ENCODE results near the gene ANGEL2. TPM values are rescaled to one million over a fixed set of nuclear protein-coding genes. Genes with fewer than 3 reads are reported as not detected.

The ANGEL2 gene
- total RNA-seq, 1 donor from 2014 or later = 16.4 TPM

DNA sequence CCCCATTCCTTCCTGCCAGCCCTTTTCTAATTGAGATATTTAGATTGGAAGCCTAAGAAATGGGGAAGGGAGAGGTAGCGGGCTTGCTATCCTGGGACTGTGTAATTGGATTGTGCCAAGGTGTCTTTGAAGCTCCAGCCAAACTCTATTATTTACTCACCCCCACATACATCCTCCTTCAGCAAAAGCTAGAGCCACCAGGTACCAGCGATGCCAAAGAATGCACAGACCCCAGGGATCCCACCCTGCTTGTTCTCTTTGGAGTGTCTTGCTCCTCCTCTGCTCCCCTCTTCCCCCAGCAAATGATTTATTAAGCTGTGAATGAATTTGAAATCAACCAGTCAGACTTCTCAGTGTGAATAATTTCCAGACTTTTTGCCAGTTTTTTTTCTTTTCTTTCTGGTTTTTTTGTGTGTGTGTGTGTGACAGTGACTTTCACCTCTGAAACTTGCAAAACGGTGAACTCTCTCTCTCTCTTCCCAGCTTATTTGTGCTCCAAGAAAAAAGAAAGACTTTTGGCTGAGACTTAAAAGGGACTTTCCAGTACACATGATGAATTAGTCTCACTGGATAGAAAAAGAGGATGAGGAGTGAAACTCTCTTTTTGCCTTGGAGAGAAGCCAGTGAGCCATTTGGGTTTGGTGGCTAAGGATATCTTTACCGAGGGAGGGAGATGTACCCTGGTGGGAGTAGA, 63.6 kb downstream of the ANGEL2 start:
- TF ChIP-seq, protein P1, sequence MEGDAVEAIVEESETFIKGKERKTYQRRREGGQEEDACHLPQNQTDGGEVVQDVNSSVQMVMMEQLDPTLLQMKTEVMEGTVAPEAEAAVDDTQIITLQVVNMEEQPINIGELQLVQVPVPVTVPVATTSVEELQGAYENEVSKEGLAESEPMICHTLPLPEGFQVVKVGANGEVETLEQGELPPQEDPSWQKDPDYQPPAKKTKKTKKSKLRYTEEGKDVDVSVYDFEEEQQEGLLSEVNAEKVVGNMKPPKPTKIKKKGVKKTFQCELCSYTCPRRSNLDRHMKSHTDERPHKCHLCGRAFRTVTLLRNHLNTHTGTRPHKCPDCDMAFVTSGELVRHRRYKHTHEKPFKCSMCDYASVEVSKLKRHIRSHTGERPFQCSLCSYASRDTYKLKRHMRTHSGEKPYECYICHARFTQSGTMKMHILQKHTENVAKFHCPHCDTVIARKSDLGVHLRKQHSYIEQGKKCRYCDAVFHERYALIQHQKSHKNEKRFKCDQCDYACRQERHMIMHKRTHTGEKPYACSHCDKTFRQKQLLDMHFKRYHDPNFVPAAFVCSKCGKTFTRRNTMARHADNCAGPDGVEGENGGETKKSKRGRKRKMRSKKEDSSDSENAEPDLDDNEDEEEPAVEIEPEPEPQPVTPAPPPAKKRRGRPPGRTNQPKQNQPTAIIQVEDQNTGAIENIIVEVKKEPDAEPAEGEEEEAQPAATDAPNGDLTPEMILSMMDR (IDR thresholded peaks at IDR 0.05; ENCODE audit: borderline replicate concordance) = no peak
- H3K27ac ChIP-seq (replicated peaks) = no peak overlapping the region
- no peaks in the 10 kb centered on the region for H3K36me3 ChIP-seq
- no peaks in the 10 kb centered on the region for H3K9me3 ChIP-seq (replicated peaks)
- peaks cover 73% of the 10 kb centered on the region for H3K27me3 ChIP-seq (ENCODE audit: low read depth)
- H3K4me3 ChIP-seq = peak overlapping the region; percentile 75
- DNase-seq = no peak
- peaks cover 26% of the 10 kb centered on the region for H3K4me1 ChIP-seq
- intact Hi-C loops (cut with micrococcal nuclease) = no loop called here

DNA sequence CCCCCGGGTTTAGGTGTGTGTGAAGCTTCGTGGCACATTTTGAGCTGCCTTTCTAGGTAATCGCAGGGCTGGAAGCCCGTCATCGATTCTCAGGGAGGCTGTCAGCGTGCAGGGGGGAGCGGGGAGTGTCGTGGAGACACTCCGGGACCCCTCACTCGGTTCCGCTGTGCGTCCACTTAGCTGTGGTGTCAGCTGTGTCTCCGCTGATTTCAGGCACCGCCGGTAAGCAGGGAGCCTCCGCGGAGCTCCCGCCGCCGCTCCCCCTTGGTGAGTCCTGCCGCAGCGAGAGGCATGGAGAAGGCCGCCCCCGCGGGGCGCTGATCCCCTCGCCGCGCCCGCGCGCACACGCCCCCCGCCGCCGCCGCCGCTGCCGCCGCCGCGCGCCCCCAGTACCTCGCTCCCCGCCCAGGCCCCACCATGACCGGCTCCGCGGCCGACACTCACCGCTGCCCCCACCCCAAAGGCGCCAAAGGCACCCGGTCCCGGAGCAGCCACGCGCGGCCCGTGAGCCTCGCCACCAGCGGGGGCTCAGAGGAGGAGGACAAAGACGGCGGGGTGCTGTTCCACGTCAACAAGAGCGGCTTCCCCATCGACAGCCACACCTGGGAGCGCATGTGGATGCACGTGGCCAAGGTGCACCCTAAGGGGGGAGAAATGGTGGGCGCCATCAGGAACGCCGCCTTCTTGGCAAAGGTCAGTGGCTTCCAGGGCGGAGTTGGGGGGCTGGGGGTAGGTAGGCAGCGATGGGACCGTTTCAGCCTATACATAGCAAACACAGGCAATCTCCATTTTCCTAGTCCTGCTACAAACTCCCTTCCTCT, 64.3 kb downstream of the ANGEL2 start:
- Histone ChIP-seq H3K36me3 (no peaks in the 10 kb centered on the region), H3K9me3 (replicated peaks) (no peaks in the 10 kb centered on the region), H3K27ac (replicated peaks) (no peak overlapping the region), H3K4me3 (peak overlapping the region; percentile 75), H3K4me1 (peaks cover 26% of the 10 kb centered on the region), H3K27me3 (ENCODE audit: low read depth) (peaks cover 70% of the 10 kb centered on the region)
- TF ChIP-seq, protein P1 (IDR thresholded peaks at IDR 0.05; ENCODE audit: borderline replicate concordance) = no peak
- DNase-seq = no peak
- intact Hi-C loops (cut with micrococcal nuclease) = no loop called here

DNA sequence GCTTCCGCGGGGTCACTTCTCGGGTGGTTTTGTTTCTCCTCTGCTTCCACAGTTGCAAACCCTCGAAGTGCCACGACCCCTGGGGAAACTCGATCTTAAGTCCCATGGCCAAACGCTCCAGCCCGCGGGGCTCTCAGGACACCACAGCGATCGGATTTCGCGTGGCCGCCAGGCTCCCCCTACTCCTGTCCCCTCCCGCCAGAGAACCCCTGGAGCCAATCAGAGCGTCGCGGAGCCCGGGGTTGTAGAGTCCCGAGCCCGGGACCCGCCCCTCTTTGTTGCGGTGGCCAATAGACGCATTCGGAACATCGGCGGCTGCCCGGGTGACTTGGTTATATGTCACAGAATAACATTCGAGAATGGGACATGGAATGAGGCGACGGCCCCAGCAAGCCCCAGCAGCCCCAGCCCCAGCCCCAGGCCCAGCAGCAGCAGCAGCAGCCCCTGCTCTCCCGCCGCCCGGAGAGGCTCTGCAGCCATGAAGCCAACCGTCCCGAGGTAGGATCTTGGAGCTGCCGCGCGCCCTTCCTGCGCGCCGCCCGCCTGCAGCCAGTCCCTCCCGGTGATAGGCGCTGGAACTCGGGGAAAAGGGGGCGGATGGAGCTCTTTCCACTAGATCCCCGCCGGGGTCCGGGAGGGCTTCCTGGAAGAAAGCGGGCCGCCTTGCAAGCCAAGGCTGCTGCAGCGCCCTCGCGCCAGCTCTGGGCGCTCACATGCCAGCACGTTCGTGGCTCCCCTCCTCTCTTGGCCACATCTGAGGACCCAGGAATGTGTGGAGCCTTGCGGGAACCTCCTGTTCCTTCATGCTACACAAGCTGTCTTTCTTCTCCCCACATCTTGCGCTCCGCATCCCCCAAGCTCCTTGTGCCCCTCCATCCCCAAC, 65.2 kb downstream of the ANGEL2 start, which contains the start of gene VASH2:
Gene VASH2, plus strand, starts transcription at position 299 of the 883 bp plus-strand sequence. CDS start 1,002 bp downstream, outside the sequence.
- intact Hi-C loops (cut with micrococcal nuclease) = no loop called here
- no peaks in the 10 kb centered on the region for H3K36me3 ChIP-seq
- H3K27me3 ChIP-seq (ENCODE audit: low read depth) = peaks cover 62% of the 10 kb centered on the region
- TF ChIP-seq, protein P1 (IDR thresholded peaks at IDR 0.05; ENCODE audit: borderline replicate concordance) = no peak
- no peaks in the 10 kb centered on the region for H3K9me3 ChIP-seq (replicated peaks)
- peak; percentile 87 for DNase-seq
- H3K4me1 ChIP-seq = peaks cover 26% of the 10 kb centered on the region
- H3K27ac ChIP-seq (replicated peaks) = no peak within 1 kb of the TSS
- H3K4me3 ChIP-seq = peak within 1 kb of the TSS; percentile 75

DNA sequence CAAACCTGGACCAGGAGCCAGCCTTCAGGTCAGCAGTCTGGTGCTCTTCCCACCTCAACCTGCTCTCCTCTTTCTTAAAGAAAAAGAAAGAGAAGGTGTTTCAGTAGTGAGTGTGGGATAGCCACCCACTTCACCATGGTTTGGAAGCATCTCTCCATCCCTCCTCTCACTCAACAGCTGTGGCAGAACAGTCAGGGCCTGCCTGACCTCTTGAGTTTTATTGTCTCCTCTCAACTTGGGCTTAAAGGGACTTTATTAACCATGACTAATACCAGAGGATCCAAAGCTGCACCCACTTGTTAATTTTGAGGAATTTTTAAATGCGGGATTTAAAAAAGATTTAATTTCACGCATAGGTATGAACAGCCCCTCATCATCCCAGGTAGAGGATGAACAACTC, 65.9 kb downstream of the ANGEL2 start:
- no peak for DNase-seq
- Histone ChIP-seq H3K4me3 (peak overlapping the region; percentile 75), H3K27me3 (ENCODE audit: low read depth) (peaks cover 58% of the 10 kb centered on the region), H3K27ac (replicated peaks) (no peak overlapping the region), H3K36me3 (no peaks in the 10 kb centered on the region), H3K4me1 (peaks cover 26% of the 10 kb centered on the region), H3K9me3 (replicated peaks) (no peaks in the 10 kb centered on the region)
- TF ChIP-seq, protein P1 (IDR thresholded peaks at IDR 0.05; ENCODE audit: borderline replicate concordance) = no peak
- intact Hi-C loops (cut with micrococcal nuclease) = no loop called here

DNA sequence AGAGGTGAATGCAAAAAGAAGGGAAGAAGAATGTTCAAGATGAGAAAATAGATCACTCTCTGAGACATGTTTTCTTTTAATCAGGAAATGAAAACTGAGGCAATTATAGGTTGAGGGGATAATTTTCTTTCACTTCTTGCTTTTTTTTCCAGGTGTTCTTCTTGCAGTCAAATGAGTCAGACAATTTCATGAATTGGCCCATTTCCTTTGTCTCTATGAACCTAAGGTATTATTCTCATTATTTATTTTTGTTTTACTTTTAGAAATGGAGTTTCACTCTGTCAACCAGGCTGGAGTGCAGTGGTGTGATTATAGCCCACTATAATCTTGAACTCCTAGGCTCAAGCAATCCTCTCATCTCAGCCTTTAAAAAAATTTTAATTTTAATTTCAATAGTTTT, 68.8 kb downstream of the ANGEL2 start:
- peaks cover 10% of the 10 kb centered on the region for H3K9me3 ChIP-seq (replicated peaks)
- no peak for DNase-seq
- H3K4me3 ChIP-seq = no peak overlapping the region
- H3K4me1 ChIP-seq = peaks cover 20% of the 10 kb centered on the region
- intact Hi-C loops (cut with micrococcal nuclease) = no loop called here
- no peak overlapping the region for H3K27ac ChIP-seq (replicated peaks)
- H3K27me3 ChIP-seq (ENCODE audit: low read depth) = peaks cover 49% of the 10 kb centered on the region
- TF ChIP-seq, protein P1 (IDR thresholded peaks at IDR 0.05; ENCODE audit: borderline replicate concordance) = no peak
- no peaks in the 10 kb centered on the region for H3K36me3 ChIP-seq
